Stimulated activated naive B cell treated with anti-CD40 and anti-IgM and Interleukin-4, amounts not matched to agents 10 μg/mL and 1 μg/mL and 100 μg/mL, for 72 hours (primary cell): ENCODE measurements around the gene TFEC.

Experiments used
- ATAC-seq, 2 donors: fragments of 150-1000 bp; cut with Tn5 transposase; replicated peaks; 2 replicates each; pipeline ENCODE4 v1.10.0; 2021; ENCODE audit warnings: moderate library complexity in 1 of 2
- DNase-seq: peaks from one replicate; pipeline ENCODE4 v3.0.0; 2021
- H3K27ac Mint-ChIP-seq: one replicate; pipeline ENCODE4 v1.8.0; 2022; ENCODE audit warnings: mild to moderate bottlenecking, mixed read lengths
- H3K27me3 Mint-ChIP-seq, 2 donors: one replicate each; pipeline ENCODE4 v1.8.0; 2022; ENCODE audit warnings: mixed read lengths in 2 of 2
- H3K36me3 Mint-ChIP-seq, 2 donors: one replicate each; pipeline ENCODE4 v1.8.0; 2022; ENCODE audit warnings: mixed read lengths in 2 of 2, mild to moderate bottlenecking in 1 of 2
- H3K4me1 Mint-ChIP-seq, 2 donors: one replicate each; pipeline ENCODE4 v1.8.0; 2022; ENCODE audit warnings: mixed read lengths in 2 of 2, mild to moderate bottlenecking in 1 of 2
- H3K4me3 Mint-ChIP-seq, 2 donors: one replicate each; pipeline ENCODE4 v1.8.0; 2022; ENCODE audit warnings: mild to moderate bottlenecking in 2 of 2, mixed read lengths in 2 of 2, moderate library complexity in 1 of 2
- H3K9me3 Mint-ChIP-seq, 2 donors: one replicate each; pipeline ENCODE4 v1.8.0; 2022; ENCODE audit warnings: mixed read lengths in 2 of 2, mild to moderate bottlenecking in 1 of 2

TFEC gene

DNA sequence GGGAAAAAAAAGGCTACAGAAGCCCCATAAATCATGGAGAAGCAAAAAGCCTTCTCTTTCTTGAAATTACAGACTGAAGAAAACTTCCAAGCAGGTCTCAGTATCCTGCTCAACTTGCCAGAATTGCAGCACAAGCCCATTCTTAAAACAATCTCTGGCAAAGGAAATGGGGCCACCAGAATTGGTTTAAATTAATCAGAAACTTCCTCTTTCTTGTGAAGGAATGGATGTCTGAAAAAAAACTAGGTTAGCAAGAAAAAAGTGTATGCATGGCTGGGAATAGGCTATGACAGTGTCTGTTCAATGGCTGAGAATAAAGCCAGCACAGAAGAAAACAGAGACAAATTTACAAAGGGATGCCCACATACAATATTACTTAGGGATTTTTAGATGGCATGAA, 59.1 kb downstream of the TFEC start:
- Mint-ChIP-seq H3K9me3 (no peaks in the 10 kb centered on the region), H3K4me1 (no peaks in the 10 kb centered on the region), H3K36me3 (no peaks in the 10 kb centered on the region), H3K27me3 (no peaks in the 10 kb centered on the region), H3K27ac (no peak overlapping the region), H3K4me3 (no peak overlapping the region)
- DNase-seq (no peak), ATAC-seq (no peak)

DNA sequence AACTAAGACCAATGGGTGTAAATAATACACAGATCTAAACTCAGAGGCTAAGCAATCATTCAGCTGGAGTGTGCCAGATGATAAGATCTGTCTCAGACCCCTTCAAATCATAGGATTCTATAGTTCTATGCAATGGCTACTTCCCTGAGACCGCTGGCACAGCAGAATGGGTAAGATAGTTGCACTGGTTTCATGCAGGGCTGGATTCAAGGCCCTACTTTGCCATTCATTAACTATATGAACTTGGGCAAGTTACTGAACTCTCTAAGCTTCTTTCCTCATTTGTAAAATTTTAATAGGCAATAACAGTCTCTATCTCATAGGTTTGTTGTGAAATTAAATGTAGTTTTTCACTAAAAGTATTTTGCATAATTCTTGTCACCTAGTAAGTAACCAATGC, 62.0 kb downstream of the TFEC start:
- no peaks in the 10 kb centered on the region for H3K27me3 Mint-ChIP-seq
- H3K27ac Mint-ChIP-seq: no peak overlapping the region
- DNase-seq: no peak
- H3K9me3 Mint-ChIP-seq: no peaks in the 10 kb centered on the region
- no peak overlapping the region for H3K4me3 Mint-ChIP-seq
- H3K4me1 Mint-ChIP-seq: no peaks in the 10 kb centered on the region
- H3K36me3 Mint-ChIP-seq: no peaks in the 10 kb centered on the region
- ATAC-seq: no peak

DNA sequence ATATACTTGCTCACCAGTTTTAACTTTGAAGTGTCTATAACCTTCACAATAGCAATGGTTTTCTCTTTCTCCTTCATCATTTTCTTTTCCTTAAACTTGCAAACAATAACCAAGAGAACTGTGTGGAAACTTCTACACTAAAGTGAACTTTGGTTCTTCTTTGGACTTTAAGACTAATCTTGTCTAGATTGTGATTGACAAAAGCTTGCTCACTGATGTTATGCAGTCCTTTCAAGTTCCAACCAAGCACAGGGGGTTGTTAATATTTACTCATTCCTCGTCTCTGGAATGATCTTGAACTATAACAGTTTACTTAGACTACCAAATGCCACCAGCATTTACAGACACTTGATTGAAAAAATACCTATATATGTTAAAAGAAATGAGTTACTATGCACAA, 62.4 kb downstream of the TFEC start:
- H3K4me1 Mint-ChIP-seq: no peaks in the 10 kb centered on the region
- H3K36me3 Mint-ChIP-seq: no peaks in the 10 kb centered on the region
- H3K4me3 Mint-ChIP-seq: no peak overlapping the region
- H3K27me3 Mint-ChIP-seq: no peaks in the 10 kb centered on the region
- no peak for DNase-seq
- no peak overlapping the region for H3K27ac Mint-ChIP-seq
- no peaks in the 10 kb centered on the region for H3K9me3 Mint-ChIP-seq
- ATAC-seq: no peak

DNA sequence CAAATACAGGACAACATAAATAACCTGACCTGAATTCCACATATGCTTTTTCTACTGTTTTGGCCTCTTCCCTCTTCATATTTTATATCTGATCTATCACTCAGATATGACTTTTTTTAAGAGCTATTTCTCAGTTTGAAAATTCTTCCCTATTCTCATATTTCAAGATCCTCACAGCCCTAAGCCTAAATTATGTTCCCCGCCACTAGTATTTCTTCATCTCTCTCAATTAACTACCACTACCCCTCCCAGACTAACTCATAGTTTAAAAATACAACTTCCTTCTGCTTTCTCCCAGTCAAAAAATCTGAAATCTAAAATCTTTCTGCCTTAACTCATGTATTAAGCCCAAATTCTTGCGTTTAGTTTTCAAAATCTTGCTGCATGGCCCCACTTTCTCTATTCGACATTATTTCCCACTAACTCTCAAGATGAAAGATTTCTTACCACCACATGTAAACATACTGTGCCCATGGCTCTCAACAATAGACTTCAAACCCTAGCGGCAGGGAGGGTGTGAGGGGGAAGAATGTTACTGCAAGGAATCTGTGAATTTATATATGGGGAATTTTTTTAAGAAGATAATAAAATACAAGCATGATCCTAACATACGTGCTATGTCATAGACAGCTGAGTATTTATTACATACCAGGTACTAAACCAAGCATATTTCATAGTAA, 64.6 kb downstream of the TFEC start:
- H3K4me3 Mint-ChIP-seq: no peak overlapping the region
- H3K4me1 Mint-ChIP-seq: no peaks in the 10 kb centered on the region
- no peaks in the 10 kb centered on the region for H3K36me3 Mint-ChIP-seq
- no peaks in the 10 kb centered on the region for H3K27me3 Mint-ChIP-seq
- ATAC-seq: no peak
- H3K27ac Mint-ChIP-seq: no peak overlapping the region
- no peak for DNase-seq
- H3K9me3 Mint-ChIP-seq: no peaks in the 10 kb centered on the region

DNA sequence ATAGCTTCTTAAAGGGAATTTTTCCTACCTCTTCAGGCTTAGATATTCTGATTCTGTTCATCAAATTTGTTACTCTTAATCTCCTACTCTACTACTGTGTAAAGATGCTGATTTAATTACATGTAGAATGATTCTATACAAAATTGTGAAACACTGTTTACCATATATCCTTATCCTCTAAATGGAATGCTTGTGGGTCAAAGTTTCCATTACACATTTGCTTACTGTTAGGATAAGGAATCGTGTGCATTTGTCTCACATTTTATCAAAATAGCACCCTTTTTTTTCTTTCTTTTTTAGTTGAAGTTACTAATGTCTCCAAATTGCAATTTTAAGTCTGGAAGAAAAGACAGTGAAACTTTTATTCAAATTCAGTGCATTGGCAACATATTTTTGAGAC, 65.3 kb downstream of the TFEC start:
- Mint-ChIP-seq H3K4me1 (no peaks in the 10 kb centered on the region), H3K9me3 (no peaks in the 10 kb centered on the region), H3K36me3 (no peaks in the 10 kb centered on the region), H3K4me3 (no peak overlapping the region), H3K27ac (no peak overlapping the region), H3K27me3 (no peaks in the 10 kb centered on the region)
- ATAC-seq: no peak
- no peak for DNase-seq

DNA sequence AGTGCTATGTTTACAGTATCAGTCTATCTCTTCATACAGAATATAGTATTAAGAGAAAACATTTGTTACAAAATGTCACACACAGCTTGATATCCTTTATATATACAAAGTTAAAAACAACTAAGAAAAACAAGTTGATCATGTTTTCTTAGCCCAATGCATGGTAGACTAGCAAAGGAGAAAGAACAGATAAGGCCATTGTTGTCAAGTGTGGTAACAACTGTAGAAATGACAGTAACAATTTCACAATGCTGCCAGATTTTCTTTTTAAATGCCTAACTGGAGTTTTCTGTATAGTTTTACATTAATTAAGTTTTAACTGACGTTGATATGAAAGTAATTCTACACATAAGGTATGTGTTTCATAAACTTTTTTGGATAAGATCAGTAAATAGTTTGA, 65.8 kb downstream of the TFEC start:
- H3K27me3 Mint-ChIP-seq: no peaks in the 10 kb centered on the region
- no peak overlapping the region for H3K4me3 Mint-ChIP-seq
- ATAC-seq (no peak), DNase-seq (no peak)
- no peaks in the 10 kb centered on the region for H3K9me3 Mint-ChIP-seq
- no peaks in the 10 kb centered on the region for H3K4me1 Mint-ChIP-seq
- no peaks in the 10 kb centered on the region for H3K36me3 Mint-ChIP-seq
- H3K27ac Mint-ChIP-seq: no peak overlapping the region

DNA sequence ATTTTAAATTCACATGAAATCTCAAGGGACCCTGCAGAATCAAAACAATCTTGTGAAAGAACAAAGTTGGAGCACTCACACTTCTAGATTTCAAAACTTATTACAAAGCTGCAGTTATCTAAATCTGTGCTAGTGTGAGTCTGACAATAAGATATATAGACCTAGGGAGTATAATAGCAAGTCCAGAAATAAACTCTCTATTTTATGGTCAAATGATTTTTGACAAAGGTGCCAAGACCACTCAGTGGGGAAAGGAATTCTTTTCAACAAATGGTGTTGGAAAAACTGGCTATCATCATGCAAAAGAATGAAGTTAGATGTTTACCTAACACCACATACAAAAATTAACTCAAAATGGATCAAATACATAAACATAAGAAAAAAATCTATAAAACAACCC, 68.2 kb downstream of the TFEC start:
- DNase-seq (no peak), ATAC-seq (no peak)
- H3K36me3 Mint-ChIP-seq: no peaks in the 10 kb centered on the region
- H3K9me3 Mint-ChIP-seq: peaks cover 0 to 2% of the 10 kb centered on the region in 2 donors
- no peak overlapping the region for H3K4me3 Mint-ChIP-seq
- no peak overlapping the region for H3K27ac Mint-ChIP-seq
- no peaks in the 10 kb centered on the region for H3K27me3 Mint-ChIP-seq
- H3K4me1 Mint-ChIP-seq: no peaks in the 10 kb centered on the region

DNA sequence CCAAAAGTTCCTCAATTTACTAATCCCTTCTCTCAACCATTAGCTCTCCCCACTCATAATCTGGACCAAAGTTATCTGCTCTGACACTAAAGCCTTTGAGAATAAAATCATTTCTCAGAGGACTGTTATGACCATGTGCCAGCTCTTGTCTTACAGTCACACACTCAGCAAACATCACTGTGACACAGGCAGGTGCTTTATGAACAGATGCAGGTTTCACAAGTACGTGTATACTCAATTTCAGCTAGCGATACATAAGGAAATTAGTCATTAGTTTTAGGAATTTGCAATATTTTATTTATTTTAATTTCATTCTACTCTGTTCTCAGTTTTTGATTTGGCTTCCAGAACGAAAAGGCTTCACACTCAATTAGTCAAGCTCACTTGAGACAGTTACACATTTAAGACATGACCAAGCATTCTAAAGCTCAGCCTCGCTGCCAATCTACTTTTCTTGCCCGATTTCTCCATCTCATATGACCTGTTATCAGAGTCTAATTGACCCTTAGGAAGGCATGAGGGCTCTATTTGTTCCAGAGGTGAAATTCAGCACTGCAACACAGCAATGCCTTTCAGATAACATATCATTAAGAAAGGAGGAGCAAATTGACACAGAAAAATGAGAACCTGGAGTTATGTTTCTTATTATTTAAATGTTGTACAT, 76.8 kb downstream of the TFEC start:
- H3K4me3 Mint-ChIP-seq: no peak overlapping the region
- no peak overlapping the region for H3K27ac Mint-ChIP-seq
- no peaks in the 10 kb centered on the region for H3K4me1 Mint-ChIP-seq
- DNase-seq: no peak
- H3K36me3 Mint-ChIP-seq: no peaks in the 10 kb centered on the region
- ATAC-seq: no peak
- H3K9me3 Mint-ChIP-seq: no peaks in the 10 kb centered on the region
- H3K27me3 Mint-ChIP-seq: no peaks in the 10 kb centered on the region

DNA sequence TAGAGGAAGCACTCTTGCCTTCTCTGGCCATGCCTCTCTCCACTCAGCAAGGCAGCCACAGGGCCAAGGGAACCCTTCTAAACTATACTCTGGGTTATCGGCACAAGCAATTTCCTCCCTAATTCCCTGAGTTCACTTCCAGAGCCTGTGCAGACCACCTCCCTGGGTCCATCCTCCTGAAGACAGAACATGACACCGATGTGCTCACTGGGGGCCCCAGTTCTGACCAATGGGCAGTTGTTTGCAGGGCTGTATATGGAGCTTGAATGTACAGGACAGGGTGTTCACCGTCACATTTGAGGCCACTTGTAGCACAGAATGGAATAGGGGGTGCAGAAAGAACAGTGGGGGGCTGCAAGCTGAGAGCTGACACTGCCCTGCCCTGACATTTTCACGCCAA, 77.7 kb downstream of the TFEC start:
- ATAC-seq: no peak
- H3K4me3 Mint-ChIP-seq: no peak overlapping the region

DNA sequence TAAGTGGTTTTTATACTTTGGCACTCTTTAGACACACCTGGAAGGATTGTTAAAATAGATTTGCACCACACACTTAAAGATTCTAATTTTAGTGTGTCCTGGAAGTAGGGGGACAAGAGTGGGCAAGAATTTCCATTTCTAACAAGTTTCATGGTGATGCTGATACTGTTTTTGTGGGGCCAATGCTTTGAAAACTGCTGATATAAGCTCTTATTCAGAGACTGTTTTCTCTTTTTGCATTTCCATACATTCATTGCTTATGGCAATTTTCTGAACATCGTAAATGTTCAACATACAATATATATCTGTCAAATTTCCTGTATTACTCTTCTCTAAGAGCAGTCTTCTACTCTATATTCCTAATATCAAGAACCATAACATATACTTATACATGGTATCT, 79.0 kb downstream of the TFEC start:
- Mint-ChIP-seq H3K4me1 (no peaks in the 10 kb centered on the region), H3K9me3 (no peaks in the 10 kb centered on the region)

More for the DNA sequence above, 77.7 kb downstream of the TFEC start:
- Mint-ChIP-seq H3K9me3 (no peaks in the 10 kb centered on the region), H3K4me1 (no peaks in the 10 kb centered on the region), H3K27ac (no peak overlapping the region), H3K27me3 (no peaks in the 10 kb centered on the region), H3K36me3 (no peaks in the 10 kb centered on the region)
- DNase-seq: no peak

DNA sequence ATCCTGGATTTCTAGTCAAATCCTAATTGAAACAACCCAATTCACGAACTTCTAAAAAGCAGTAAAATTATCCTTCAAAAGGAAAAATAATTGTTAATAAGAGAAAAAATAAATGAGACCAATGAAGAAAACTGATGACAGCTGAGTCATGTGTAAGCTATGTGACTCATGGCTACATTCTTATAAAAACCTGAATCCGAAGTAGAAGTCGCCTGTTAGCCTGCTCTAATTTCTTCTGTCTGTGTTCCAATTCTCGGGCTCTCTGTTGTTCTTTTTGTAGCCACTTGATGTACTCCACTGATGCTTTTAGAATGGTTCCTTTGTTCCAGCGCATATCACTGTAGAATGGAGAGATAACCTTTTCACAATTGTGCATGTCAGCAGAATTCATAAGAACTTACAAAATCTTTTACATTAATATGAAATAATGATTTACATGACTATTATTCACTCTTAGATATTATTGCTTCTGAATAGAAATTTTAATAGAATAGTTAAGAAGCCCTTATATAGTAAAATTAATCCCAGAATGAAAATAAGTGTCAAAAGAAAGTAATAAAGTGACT, 88.8 kb downstream of the TFEC start:
- DNase-seq (no peak), ATAC-seq (no peak)
- Mint-ChIP-seq H3K27me3 (no peaks in the 10 kb centered on the region), H3K4me1 (no peaks in the 10 kb centered on the region), H3K9me3 (no peaks in the 10 kb centered on the region), H3K36me3 (no peaks in the 10 kb centered on the region), H3K4me3 (no peak overlapping the region), H3K27ac (no peak overlapping the region)

More for the DNA sequence above, 79.0 kb downstream of the TFEC start:
- no peak for ATAC-seq
- Mint-ChIP-seq H3K4me3 (no peak overlapping the region), H3K36me3 (no peaks in the 10 kb centered on the region), H3K27ac (no peak overlapping the region), H3K27me3 (no peaks in the 10 kb centered on the region)
- DNase-seq: no peak

DNA sequence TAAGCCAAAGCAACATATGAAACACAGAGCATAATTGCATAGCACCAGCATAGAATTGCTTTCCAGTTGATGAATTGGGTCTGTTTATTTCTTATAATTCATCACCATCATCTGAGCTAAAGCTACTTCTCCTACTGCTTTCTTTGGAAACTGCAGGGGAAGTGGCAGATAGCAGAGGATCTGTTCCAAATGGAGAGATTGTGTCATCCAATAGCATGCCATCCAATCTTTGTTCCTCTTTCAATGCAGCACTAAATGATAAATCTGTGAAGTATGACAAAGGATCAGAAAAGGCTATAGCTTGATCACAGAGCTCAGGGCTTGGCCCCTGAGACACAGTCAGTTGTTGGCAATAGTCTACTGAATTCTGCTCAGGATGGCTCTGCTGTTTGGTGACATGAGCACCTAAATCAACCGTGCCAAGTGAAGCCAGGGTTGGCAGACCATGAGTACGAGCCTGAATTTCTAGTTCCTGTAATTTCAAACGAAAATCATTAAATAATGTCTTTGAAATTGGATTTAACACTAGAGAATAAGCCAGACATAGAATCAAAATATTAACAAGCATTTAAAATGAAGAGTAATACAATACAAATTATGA, 90.0 kb downstream of the TFEC start:
- Mint-ChIP-seq H3K4me3 (no peak overlapping the region), H3K27ac (no peak overlapping the region), H3K36me3 (no peaks in the 10 kb centered on the region), H3K27me3 (no peaks in the 10 kb centered on the region), H3K9me3 (no peaks in the 10 kb centered on the region), H3K4me1 (no peaks in the 10 kb centered on the region)
- ATAC-seq: no peak
- DNase-seq: no peak

DNA sequence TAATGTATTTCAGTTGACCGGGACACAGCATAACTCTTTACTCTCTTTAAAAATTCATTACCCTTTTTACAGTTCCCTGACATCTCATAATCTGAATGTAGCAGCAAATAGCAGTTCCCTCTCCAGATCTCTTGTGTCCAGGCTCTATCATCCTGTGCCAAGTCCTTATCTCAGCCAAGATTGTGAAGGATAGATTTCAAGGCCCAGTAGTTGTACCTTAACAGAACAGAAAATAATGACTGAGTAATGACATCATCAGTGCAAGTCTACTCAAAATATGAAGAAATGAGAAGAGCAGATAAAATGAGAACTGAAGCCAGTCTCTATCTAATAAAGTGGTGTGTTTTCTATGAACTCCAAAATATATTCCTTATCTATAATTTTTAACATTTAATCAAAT, 92.6 kb downstream of the TFEC start:
- ATAC-seq: no peak
- Mint-ChIP-seq H3K4me1 (no peaks in the 10 kb centered on the region), H3K4me3 (no peak overlapping the region), H3K27me3 (no peaks in the 10 kb centered on the region), H3K36me3 (no peaks in the 10 kb centered on the region), H3K27ac (no peak overlapping the region), H3K9me3 (no peaks in the 10 kb centered on the region)
- DNase-seq: no peak

DNA sequence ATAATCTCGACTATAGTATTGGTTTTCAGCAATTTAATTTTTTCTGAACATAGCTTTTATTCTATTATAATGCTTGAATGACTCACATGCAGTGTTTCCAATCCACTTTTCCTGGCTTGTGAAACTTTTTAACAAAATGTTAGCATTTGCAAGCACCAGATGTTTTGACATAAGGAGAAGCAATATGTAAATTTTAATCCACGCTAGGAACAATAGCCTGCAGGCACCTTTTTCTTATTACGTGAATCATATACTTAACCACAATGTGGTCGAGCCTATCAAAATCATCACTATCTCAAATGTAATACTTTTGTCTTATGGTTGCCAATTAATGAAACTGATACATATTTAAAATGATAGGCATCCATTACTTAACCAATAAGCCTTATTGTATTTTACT, 97.1 kb downstream of the TFEC start:
- peaks cover 0 to 2% of the 10 kb centered on the region in 2 donors for H3K9me3 Mint-ChIP-seq
- ATAC-seq (no peak), DNase-seq (no peak)
- no peak overlapping the region for H3K4me3 Mint-ChIP-seq
- H3K27me3 Mint-ChIP-seq: no peaks in the 10 kb centered on the region
- no peak overlapping the region for H3K27ac Mint-ChIP-seq
- H3K36me3 Mint-ChIP-seq: no peaks in the 10 kb centered on the region
- no peaks in the 10 kb centered on the region for H3K4me1 Mint-ChIP-seq

DNA sequence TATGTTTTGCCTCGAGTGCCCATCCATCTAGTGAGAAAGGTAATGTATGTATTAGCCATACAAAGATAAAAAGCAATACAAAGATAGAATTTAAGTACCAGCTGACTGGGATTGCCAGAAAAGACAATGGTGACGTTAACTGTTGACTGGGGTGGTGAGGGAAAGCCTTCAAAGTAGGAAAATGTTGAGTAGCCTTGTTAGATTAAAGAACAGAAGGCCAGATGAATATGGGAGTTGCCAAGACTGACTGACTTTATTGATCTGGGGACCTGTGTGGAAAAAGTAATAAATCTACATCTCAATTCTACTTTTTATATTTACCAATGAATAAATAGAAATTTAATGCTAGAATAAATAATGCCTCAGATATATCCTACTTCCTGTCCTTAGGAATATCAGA, 97.7 kb downstream of the TFEC start:
- no peaks in the 10 kb centered on the region for H3K36me3 Mint-ChIP-seq
- H3K4me3 Mint-ChIP-seq: no peak overlapping the region
- DNase-seq (no peak), ATAC-seq (no peak)
- H3K27me3 Mint-ChIP-seq: no peaks in the 10 kb centered on the region
- no peaks in the 10 kb centered on the region for H3K4me1 Mint-ChIP-seq
- H3K27ac Mint-ChIP-seq: no peak overlapping the region
- H3K9me3 Mint-ChIP-seq: peaks cover 0 to 2% of the 10 kb centered on the region in 2 donors
